HepG2 (cell line): Measurements from ENCODE around the gene FGF14. TPM values are rescaled to one million over a fixed set of nuclear protein-coding genes. Genes with fewer than 3 reads are reported as not detected.
A peak's percentile ranks its signal among the peaks of the same experiment; 100 is the strongest.

ENCODE experiments used
- ARID5B ChIP-seq: IDR thresholded peaks from 2 replicates; pipeline ENCODE4 v1.4.0; 2020; ENCODE audit warnings: mild to moderate bottlenecking, missing genetic modification reagents
- ATF5 ChIP-seq: sonication (generic); formaldehyde crosslinking; IDR thresholded peaks from 2 replicates; pipeline ENCODE4 v1.4.0; 2020; ENCODE audit warnings: mild to moderate bottlenecking, low read depth, missing genetic modification reagents
- CREM ChIP-seq, 2 experiments: sonication (generic) in 1 of 2; formaldehyde crosslinking in 1 of 2; IDR thresholded peaks; 2 replicates each; pipeline versions ENCODE4 v1.4.0 to v1.6.1; 2016 to 2020; ENCODE audit warnings: antibody characterized with exemption in 1 of 2, mild to moderate bottlenecking in 1 of 2, missing genetic modification reagents in 1 of 2
- FOXJ3 ChIP-seq: sonication (generic); formaldehyde crosslinking; IDR thresholded peaks from 2 replicates; pipeline ENCODE4 v1.4.0; 2020; ENCODE audit warnings: missing genetic modification reagents, mild to moderate bottlenecking, borderline replicate concordance
- FOXK1 ChIP-seq: sonication (generic); formaldehyde crosslinking; IDR thresholded peaks from 2 replicates; pipeline ENCODE4 v1.4.0; 2020; ENCODE audit warnings: low read depth, missing genetic modification reagents, borderline replicate concordance
- FOXP1 ChIP-seq, 2 experiments: fragments of 450-650 bp in 1 of 2; IDR thresholded peaks; 2 replicates each; pipeline ENCODE4 v1.6.1; 2017 to 2018; ENCODE audit warnings: antibody characterized with exemption in 1 of 2
- HMG20A ChIP-seq: IDR thresholded peaks from 2 replicates; pipeline ENCODE4 v1.6.1; 2016; ENCODE audit warnings: borderline replicate concordance
- KLF6 ChIP-seq: IDR thresholded peaks from 2 replicates; pipeline ENCODE4 v1.8.0; 2016; ENCODE audit warnings: missing biosample characterization, missing genetic modification reagents
- KMT2A ChIP-seq: sonication (generic); formaldehyde crosslinking; IDR thresholded peaks from 2 replicates; pipeline ENCODE4 v1.4.0; 2020; ENCODE audit warnings: missing genetic modification reagents
- LCORL ChIP-seq, 2 experiments: fragments of 450-650 bp in 1 of 2; sonication (generic) in 1 of 2; formaldehyde crosslinking in 1 of 2; IDR thresholded peaks; 2 replicates each; pipeline versions ENCODE4 v1.5.0 to v1.6.1; 2017 to 2020; ENCODE audit warnings: antibody characterized with exemption in 1 of 2, missing genetic modification reagents in 1 of 2
- PITX1 ChIP-seq: sonication (generic); formaldehyde crosslinking; IDR thresholded peaks from 2 replicates; pipeline ENCODE4 v1.5.1; 2020; ENCODE audit warnings: mild to moderate bottlenecking, missing genetic modification reagents
- RARA ChIP-seq: IDR thresholded peaks from 2 replicates; pipeline ENCODE4 v1.6.1; 2016; ENCODE audit warnings: missing genetic modification reagents, missing compliant biosample characterization
- SOX13 ChIP-seq, 3 experiments: fragments of 450-650 bp in 1 of 3; sonication (generic) in 1 of 3; formaldehyde crosslinking in 1 of 3; IDR thresholded peaks in 2 of 3; conservative IDR thresholded peaks in 1 of 3; 2 replicates each; pipeline versions ENCODE4 v1.5.0 to v1.6.1; 2016 to 2020; ENCODE audit warnings: antibody characterized with exemption in 1 of 3, mild to moderate bottlenecking in 1 of 3, missing compliant biosample characterization in 1 of 3, missing genetic modification reagents in 1 of 3, moderate library complexity in 1 of 3
- SOX6 ChIP-seq, 2 experiments: fragments of 450-650 bp in 1 of 2; sonication (generic) in 1 of 2; formaldehyde crosslinking in 1 of 2; IDR thresholded peaks; 2 replicates each; pipeline versions ENCODE4 v1.4.0 to v1.6.1; 2017 to 2020; ENCODE audit warnings: antibody characterized with exemption in 1 of 2, mild to moderate bottlenecking in 1 of 2, missing genetic modification reagents in 1 of 2
- TBX3 ChIP-seq: fragments of 450-650 bp; IDR thresholded peaks from 2 replicates; pipeline ENCODE4 v1.6.1; 2017; ENCODE audit warnings: antibody characterized with exemption, mild to moderate bottlenecking, inconsistent platforms, borderline replicate concordance
- TFAP4 ChIP-seq: sonication (generic); IDR thresholded peaks from 2 replicates; pipeline ENCODE4 v1.6.1; 2016; ENCODE audit warnings: low read depth, borderline replicate concordance
- TIGD3 ChIP-seq: sonication (generic); formaldehyde crosslinking; IDR thresholded peaks from 2 replicates; pipeline ENCODE4 v1.5.1; 2020; ENCODE audit warnings: mild to moderate bottlenecking, missing genetic modification reagents, borderline replicate concordance
- ZNF503 ChIP-seq: sonication (generic); formaldehyde crosslinking; IDR thresholded peaks from 2 replicates; pipeline ENCODE4 v1.4.0; 2020; ENCODE audit warnings: missing genetic modification reagents
- polyA plus RNA-seq, 8 experiments: library from polyadenylated mRNA; depleted of rRNA in 3 of 8; stranded (reverse) in 7 of 8; unstranded in 1 of 8; fragments of >200 nt; fragmentation: Illumina TruSeq in 4 of 8; extraction: Trizol in 4 of 8; gene quantifications; 2 replicates each; pipeline versions ENCODE4 v1.2.1 to v1.2.3, GENCODE V29; 2011 to 2016; ENCODE audit warnings: low read depth in 4 of 8, missing spikeins in 1 of 8, mixed read lengths in 1 of 8; ENCODE audit not compliant: insufficient read depth in 1 of 8
- total RNA-seq, 5 experiments: library from RNA; depleted of rRNA; stranded (reverse); fragments of >200 nt; fragmentation: Illumina TruSeq; extraction: Trizol; gene quantifications; 2 replicates each; pipeline ENCODE4 v1.2.3, GENCODE V29; 2016; ENCODE audit warnings: low read depth in 1 of 5

Gene FGF14
- total and polyA plus RNA-seq, 2 of the 13 experiments (the other 11 are each of a cell fraction or from before 2014, with no cell fraction given) = not detected

- peak; percentile 86 for TF ChIP-seq ARID5B (CRISPR knock-in tag)
- no peak for TF ChIP-seq SOX13 (IDR thresholded peaks at IDR 0.05)
- TF ChIP-seq SOX13 (CRISPR knock-in tag; conservative IDR thresholded peaks at IDR 0.05 in 1 of 2, IDR thresholded peaks at IDR 0.05 in 1 of 2) = peak in 1 of 2 experiments; percentile 80; a peak in 2 of 4 replicates
- TF ChIP-seq KLF6 = 0 out of 2 replicates have a peak, but pooled peaks have one; percentile 34
- 0 out of 2 replicates have a peak, but pooled peaks have one; percentile 24 for TF ChIP-seq ZNF503 (CRISPR knock-in tag)
- TF ChIP-seq FOXJ3 (CRISPR knock-in tag) = peak; percentile 16; the same call in 1 of the 2 replicates
- no peak for TF ChIP-seq KMT2A
- TF ChIP-seq TBX3 = peak; percentile 95
- TF ChIP-seq PITX1 = peak; percentile 34; the same call in 1 of the 2 replicates
- no peak for TF ChIP-seq TIGD3 (CRISPR knock-in tag)
- TF ChIP-seq FOXP1 (IDR thresholded peaks at IDR 0.05) = no peak
- TF ChIP-seq FOXP1 (CRISPR knock-in tag; IDR thresholded peaks at IDR 0.05) = peak; percentile 93
- TF ChIP-seq RARA (CRISPR knock-in tag) = peak; percentile 45; the same call in 1 of the 2 replicates
- peak; percentile 66; the same call in 1 of the 2 replicates for TF ChIP-seq LCORL (IDR thresholded peaks at IDR 0.05)
- no peak for TF ChIP-seq LCORL (CRISPR knock-in tag; IDR thresholded peaks at IDR 0.05)
- TF ChIP-seq SOX6 (IDR thresholded peaks at IDR 0.05) = no peak
- peak; percentile 82 for TF ChIP-seq SOX6 (CRISPR knock-in tag; IDR thresholded peaks at IDR 0.05)
- TF ChIP-seq HMG20A (CRISPR knock-in tag) = peak; percentile 68; the same call in 1 of the 2 replicates
- 0 out of 2 replicates have a peak, but pooled peaks have one; percentile 65 for TF ChIP-seq FOXK1 (CRISPR knock-in tag)
- no peak for TF ChIP-seq ATF5 (CRISPR knock-in tag)
- TF ChIP-seq TFAP4 = 0 out of 2 replicates have a peak, but pooled peaks have one; percentile 58
- TF ChIP-seq CREM (IDR thresholded peaks at IDR 0.05) = peak; percentile 59
- TF ChIP-seq CREM (CRISPR knock-in tag; IDR thresholded peaks at IDR 0.05) = no peak
Observed at GRCh38 chr13:101709952-101710351, 691.9 kb downstream of the FGF14 start (continued).
